Measurements from ENCODE around the gene SNTB2. TPM values are rescaled to one million over a fixed set of nuclear protein-coding genes. Genes with fewer than 3 reads are reported as not detected.

Gene SNTB2
- total and polyA plus RNA-seq, 10 of the 15 experiments (the other 5 are each of a cell fraction or from before 2014, with no cell fraction given): 1.2 to 15.7 (median 5.0) TPM

DNA sequence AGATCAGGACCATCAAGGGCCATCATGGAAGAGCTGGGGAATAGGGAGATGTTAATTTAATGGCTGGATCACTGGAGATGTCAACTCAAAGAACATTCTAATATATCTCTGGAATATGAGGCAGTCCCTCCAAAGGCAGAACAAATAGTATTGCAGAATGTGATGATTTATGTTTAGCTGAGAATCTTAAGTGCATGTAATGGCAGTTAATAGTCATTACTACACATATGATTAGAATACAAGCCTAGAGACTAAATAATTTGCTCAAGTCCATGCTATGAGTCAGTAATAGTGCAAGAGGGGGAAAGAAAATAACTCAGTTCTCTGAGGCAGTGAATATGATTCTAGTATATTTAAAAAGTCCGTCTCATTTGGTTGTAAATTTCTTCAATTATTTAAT is 32.3 kb downstream of the SNTB2 start (continued):
- TF ChIP-seq EP300 (IDR thresholded peaks at IDR 0.05; ENCODE audit: borderline replicate concordance in 1 of 2, control insufficient read depth in 1 of 2, low read depth in 2 of 2, low read length in 2 of 2) (no peak), MXI1 (IDR thresholded peaks at IDR 0.05; ENCODE audit: low read depth, low read length) (no peak), IKZF2 (IDR thresholded peaks at IDR 0.05) (no peak)
- TF ChIP-seq, protein P1, sequence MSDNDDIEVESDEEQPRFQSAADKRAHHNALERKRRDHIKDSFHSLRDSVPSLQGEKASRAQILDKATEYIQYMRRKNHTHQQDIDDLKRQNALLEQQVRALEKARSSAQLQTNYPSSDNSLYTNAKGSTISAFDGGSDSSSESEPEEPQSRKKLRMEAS (IDR thresholded peaks at IDR 0.05; ENCODE audit: low read depth, low read length): no peak

DNA sequence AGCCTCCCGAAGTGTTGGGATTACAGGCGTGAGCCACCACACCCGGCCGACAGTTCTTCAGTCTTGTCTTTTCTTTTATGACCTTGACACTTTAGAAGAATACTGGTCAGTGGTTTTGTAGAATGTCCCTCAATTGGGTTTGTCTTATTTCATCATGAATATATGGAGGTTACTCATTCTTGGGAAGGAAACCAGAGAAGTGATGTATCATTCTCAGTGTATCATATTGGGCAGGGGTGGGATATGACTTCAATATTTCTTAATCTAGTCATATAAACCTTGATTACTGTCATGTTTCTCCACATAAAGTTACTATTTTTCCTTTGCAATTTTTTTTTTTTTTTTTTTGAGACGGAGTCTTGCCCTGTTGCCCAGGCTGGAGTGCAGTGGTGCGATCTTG is 36.9 kb downstream of the SNTB2 start:
- WGBS (ENCODE audit: insufficient coverage, insufficient replicate concordance, low lambda C conversion rate, missing lambda C conversion rate): 97% methylated on average over 6 of the region's 6 CpGs
- RAD21 ChIA-PET (ENCODE audit: unreplicated experiment): no interaction called here
- no peak overlapping the region for H2AFZ ChIP-seq (ENCODE audit: control insufficient read depth, low read depth, low read length)
- no peaks in the 10 kb centered on the region for H3K36me3 ChIP-seq (ENCODE audit: control insufficient read depth in 2 of 2, insufficient read depth in 2 of 2, low read length in 1 of 2)
- H3K4me1 ChIP-seq (ENCODE audit: control insufficient read depth, insufficient read depth, low read length): no peaks in the 10 kb centered on the region
- no peak overlapping the region for H3K4me2 ChIP-seq (ENCODE audit: control insufficient read depth, insufficient read depth)
- no peak for DNase-seq (ENCODE audit: low read depth, low spot score)
- intact Hi-C loops (cut with micrococcal nuclease; ENCODE audit: unreplicated experiment): no loop called here
- in situ Hi-C loops (cut with MboI): no loop called here
- TF ChIP-seq CHD2 (IDR thresholded peaks at IDR 0.05; ENCODE audit: borderline replicate concordance, low read depth, low read length): no peak
- H3K9ac ChIP-seq (ENCODE audit: control insufficient read depth, insufficient read depth, low read length): no peak overlapping the region
- POLR2A ChIA-PET: no interaction called here
- CTCF ChIA-PET: no interaction called here
- H3K27ac ChIP-seq (ENCODE audit: control insufficient read depth, insufficient read depth): no peak overlapping the region
- H3K4me3 ChIP-seq: no peak overlapping the region
- no peaks in the 10 kb centered on the region for H3K79me2 ChIP-seq (ENCODE audit: control insufficient read depth, insufficient read depth, low read length)
- no peaks in the 10 kb centered on the region for H3K9me3 ChIP-seq (replicated peaks; ENCODE audit: control insufficient read depth, insufficient read depth, low read length)
- BruUV-seq (replicated peaks): no TSS peak
- no peaks in the 10 kb centered on the region for H3K27me3 ChIP-seq (replicated peaks in 1 of 2; ENCODE audit: control insufficient read depth in 2 of 2, insufficient read depth in 2 of 2, low read length in 1 of 2)
- H4K20me1 ChIP-seq (ENCODE audit: control insufficient read depth, insufficient read depth): no peaks in the 10 kb centered on the region
- SMC1A ChIA-PET (ENCODE audit: uncharacterized antibody, unreplicated experiment): no interaction called here
- no peak for ATAC-seq
- no peak for FAIRE-seq

DNA sequence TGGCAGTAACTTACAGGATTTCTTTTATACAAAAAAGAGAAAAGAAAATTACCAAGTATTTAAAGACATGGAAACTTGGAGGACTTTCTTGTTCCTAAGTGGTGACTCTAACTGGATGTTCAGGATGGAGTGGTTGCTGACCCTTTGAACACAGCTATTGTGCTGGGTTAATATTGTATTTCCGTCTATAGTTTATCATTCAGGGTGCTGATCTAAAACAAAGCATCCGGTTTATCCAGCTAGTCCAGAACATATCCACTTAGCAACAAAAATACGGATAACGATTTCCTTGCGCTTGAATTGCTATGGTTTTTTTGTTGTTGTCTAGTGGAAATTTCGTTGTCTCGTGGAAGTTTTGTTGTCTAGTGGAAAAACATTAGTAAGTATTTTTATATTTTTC is 38.2 kb downstream of the SNTB2 start:
- no peak overlapping the region for H3K9ac ChIP-seq (ENCODE audit: control insufficient read depth, insufficient read depth, low read length)
- BruUV-seq (replicated peaks): no TSS peak
- SMC1A ChIA-PET (ENCODE audit: uncharacterized antibody, unreplicated experiment): no interaction called here
- no peaks in the 10 kb centered on the region for H3K36me3 ChIP-seq (ENCODE audit: control insufficient read depth in 2 of 2, insufficient read depth in 2 of 2, low read length in 1 of 2)
- H3K9me3 ChIP-seq (replicated peaks; ENCODE audit: control insufficient read depth, insufficient read depth, low read length): no peaks in the 10 kb centered on the region
- in situ Hi-C loops (cut with MboI) (no loop called here), intact Hi-C loops (cut with micrococcal nuclease; ENCODE audit: unreplicated experiment) (no loop called here)
- DNase-seq (ENCODE audit: low read depth, low spot score) (no peak), FAIRE-seq (no peak), ATAC-seq (no peak)
- H3K27ac ChIP-seq (ENCODE audit: control insufficient read depth, insufficient read depth): no peak overlapping the region
- H3K4me2 ChIP-seq (ENCODE audit: control insufficient read depth, insufficient read depth): no peak overlapping the region
- POLR2A ChIA-PET: interaction anchor here (0.5 kb wide), 1 partner anchor 8 kb away, joined by 6 read pairs; no protein-coding TSS in a partner anchor
- RAD21 ChIA-PET (ENCODE audit: unreplicated experiment): no interaction called here
- H3K4me3 ChIP-seq: no peak overlapping the region
- no peaks in the 10 kb centered on the region for H3K79me2 ChIP-seq (ENCODE audit: control insufficient read depth, insufficient read depth, low read length)
- H4K20me1 ChIP-seq (ENCODE audit: control insufficient read depth, insufficient read depth): no peaks in the 10 kb centered on the region
- 96% methylated on average over 7 of the region's 7 CpGs for WGBS (ENCODE audit: insufficient coverage, insufficient replicate concordance, low lambda C conversion rate, missing lambda C conversion rate)
- CTCF ChIA-PET: no interaction called here
- no peaks in the 10 kb centered on the region for H3K27me3 ChIP-seq (replicated peaks in 1 of 2; ENCODE audit: control insufficient read depth in 2 of 2, insufficient read depth in 2 of 2, low read length in 1 of 2)
- no peak overlapping the region for H2AFZ ChIP-seq (ENCODE audit: control insufficient read depth, low read depth, low read length)
- H3K4me1 ChIP-seq (ENCODE audit: control insufficient read depth, insufficient read depth, low read length): no peaks in the 10 kb centered on the region
- TF ChIP-seq TARDBP (IDR thresholded peaks at IDR 0.05; ENCODE audit: borderline replicate concordance) (no peak), TBL1XR1 (IDR thresholded peaks at IDR 0.05; ENCODE audit: low read depth, low read length) (no peak)
- TF ChIP-seq, protein P2, sequence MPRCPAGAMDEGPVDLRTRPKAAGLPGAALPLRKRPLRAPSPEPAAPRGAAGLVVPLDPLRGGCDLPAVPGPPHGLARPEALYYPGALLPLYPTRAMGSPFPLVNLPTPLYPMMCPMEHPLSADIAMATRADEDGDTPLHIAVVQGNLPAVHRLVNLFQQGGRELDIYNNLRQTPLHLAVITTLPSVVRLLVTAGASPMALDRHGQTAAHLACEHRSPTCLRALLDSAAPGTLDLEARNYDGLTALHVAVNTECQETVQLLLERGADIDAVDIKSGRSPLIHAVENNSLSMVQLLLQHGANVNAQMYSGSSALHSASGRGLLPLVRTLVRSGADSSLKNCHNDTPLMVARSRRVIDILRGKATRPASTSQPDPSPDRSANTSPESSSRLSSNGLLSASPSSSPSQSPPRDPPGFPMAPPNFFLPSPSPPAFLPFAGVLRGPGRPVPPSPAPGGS (IDR thresholded peaks at IDR 0.05; ENCODE audit: borderline replicate concordance, insufficient read depth, low read depth, low read length, poor library complexity, severe bottlenecking): no peak
- TF ChIP-seq, protein P3, sequence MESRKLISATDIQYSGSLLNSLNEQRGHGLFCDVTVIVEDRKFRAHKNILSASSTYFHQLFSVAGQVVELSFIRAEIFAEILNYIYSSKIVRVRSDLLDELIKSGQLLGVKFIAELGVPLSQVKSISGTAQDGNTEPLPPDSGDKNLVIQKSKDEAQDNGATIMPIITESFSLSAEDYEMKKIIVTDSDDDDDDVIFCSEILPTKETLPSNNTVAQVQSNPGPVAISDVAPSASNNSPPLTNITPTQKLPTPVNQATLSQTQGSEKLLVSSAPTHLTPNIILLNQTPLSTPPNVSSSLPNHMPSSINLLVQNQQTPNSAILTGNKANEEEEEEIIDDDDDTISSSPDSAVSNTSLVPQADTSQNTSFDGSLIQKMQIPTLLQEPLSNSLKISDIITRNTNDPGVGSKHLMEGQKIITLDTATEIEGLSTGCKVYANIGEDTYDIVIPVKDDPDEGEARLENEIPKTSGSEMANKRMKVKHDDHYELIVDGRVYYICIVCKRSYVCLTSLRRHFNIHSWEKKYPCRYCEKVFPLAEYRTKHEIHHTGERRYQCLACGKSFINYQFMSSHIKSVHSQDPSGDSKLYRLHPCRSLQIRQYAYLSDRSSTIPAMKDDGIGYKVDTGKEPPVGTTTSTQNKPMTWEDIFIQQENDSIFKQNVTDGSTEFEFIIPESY (IDR thresholded peaks at IDR 0.05): no peak
